Mucosa of rectum (tissue), 2 donors: Measurements from ENCODE around the gene KRT9.
"Not testable (repeated sequence)": the region's sequence is repeated elsewhere in the genome, so short reads cannot be mapped to it uniquely, and the experiment has no call there.

Experiments
- H3K27ac ChIP-seq, 2 donors: one replicate each; pipeline ENCODE4 v1.7.0; 2013; ENCODE audit warnings: inconsistent platforms in 2 of 2, low read depth in 2 of 2, low read length in 2 of 2
- H3K27me3 ChIP-seq, 2 donors: one replicate each; pipeline ENCODE4 v1.7.0; 2013; ENCODE audit warnings: low read length in 2 of 2; ENCODE audit not compliant: control insufficient read depth in 2 of 2, insufficient read depth in 2 of 2
- H3K36me3 ChIP-seq, 2 donors: one replicate each; pipeline ENCODE4 v1.7.0; 2013; ENCODE audit warnings: low read length in 2 of 2; ENCODE audit not compliant: control insufficient read depth in 2 of 2, insufficient read depth in 2 of 2
- H3K4me1 ChIP-seq, 2 donors: one replicate each; pipeline ENCODE4 v1.7.0; 2013; ENCODE audit warnings: low read length in 2 of 2, mild to moderate bottlenecking in 1 of 2; ENCODE audit not compliant: control insufficient read depth in 2 of 2, insufficient read depth in 2 of 2
- H3K4me3 ChIP-seq, 2 donors: one replicate each; pipeline ENCODE4 v1.7.0; 2013; ENCODE audit warnings: low read length in 2 of 2
- H3K9ac ChIP-seq, 2 donors: one replicate each; pipeline ENCODE4 v1.7.0; 2013; ENCODE audit warnings: low read length in 2 of 2, low read depth in 1 of 2, mild to moderate bottlenecking in 1 of 2
- H3K9me3 ChIP-seq, 2 donors: one replicate each; pipeline ENCODE4 v1.7.0; 2013; ENCODE audit warnings: low read length in 2 of 2; ENCODE audit not compliant: control insufficient read depth in 2 of 2
- donor health status: healthy.
- donor health status: Normal muscosa, but diverticular disease.

The KRT9 gene

GRCh38 chr17:41584331-41584927 is 12.6 kb upstream of the KRT9 start:
- H3K36me3 ChIP-seq, H3K4me3 ChIP-seq, H3K9ac ChIP-seq, H3K9me3 ChIP-seq, H3K27ac ChIP-seq, H3K4me1 ChIP-seq, H3K27me3 ChIP-seq: not testable (repeated sequence)

GRCh38 chr17:41583137-41584127 is 11.6 kb upstream of the KRT9 start:
- H3K9me3 ChIP-seq = no peaks in the 10 kb centered on the region
- no peaks in the 10 kb centered on the region for H3K36me3 ChIP-seq
- no peaks in the 10 kb centered on the region for H3K27me3 ChIP-seq
- no peak overlapping the region for H3K27ac ChIP-seq
- no peak overlapping the region for H3K4me3 ChIP-seq
- H3K4me1 ChIP-seq = peaks cover 3 to 10% of the 10 kb centered on the region in 2 donors
- no peak overlapping the region for H3K9ac ChIP-seq

GRCh38 chr17:41582061-41582968 is 10.5 kb upstream of the KRT9 start:
- H3K4me1 ChIP-seq = peaks cover 3 to 10% of the 10 kb centered on the region in 2 donors
- not testable (repeated sequence) for H3K4me3 ChIP-seq, H3K36me3 ChIP-seq, H3K27ac ChIP-seq, H3K9me3 ChIP-seq, H3K27me3 ChIP-seq, H3K9ac ChIP-seq

- no peak overlapping the region for H3K4me3 ChIP-seq
- H3K4me1 ChIP-seq = peaks cover 3 to 10% of the 10 kb centered on the region in 2 donors
- H3K36me3 ChIP-seq = no peaks in the 10 kb centered on the region
- no peak overlapping the region for H3K27ac ChIP-seq
- no peaks in the 10 kb centered on the region for H3K9me3 ChIP-seq
- no peak overlapping the region for H3K9ac ChIP-seq
- no peaks in the 10 kb centered on the region for H3K27me3 ChIP-seq
Observed at GRCh38 chr17:41581366-41582060, 9.7 kb upstream of the KRT9 start.

GRCh38 chr17:41580687-41581365 is 9.0 kb upstream of the KRT9 start:
- no peaks in the 10 kb centered on the region for H3K9me3 ChIP-seq
- H3K4me1 ChIP-seq = peaks cover 3 to 10% of the 10 kb centered on the region in 2 donors
- peaks cover 0 to 3% of the 10 kb centered on the region in 2 donors for H3K27me3 ChIP-seq
- no peak overlapping the region for H3K9ac ChIP-seq
- no peaks in the 10 kb centered on the region for H3K36me3 ChIP-seq
- H3K27ac ChIP-seq = no peak overlapping the region
- H3K4me3 ChIP-seq = no peak overlapping the region

- Histone ChIP-seq H3K27ac (no peak overlapping the region), H3K4me3 (no peak overlapping the region), H3K4me1 (peaks cover 3 to 10% of the 10 kb centered on the region in 2 donors), H3K9me3 (no peaks in the 10 kb centered on the region), H3K36me3 (no peaks in the 10 kb centered on the region), H3K27me3 (peaks cover 0 to 3% of the 10 kb centered on the region in 2 donors), H3K9ac (no peak overlapping the region)
Observed at GRCh38 chr17:41580244-41580575, 8.4 kb upstream of the KRT9 start.

GRCh38 chr17:41579484-41580243 is 7.8 kb upstream of the KRT9 start:
- Histone ChIP-seq H3K9ac (peak overlapping the region in 1 of 2 donors; percentile 60), H3K36me3 (no peaks in the 10 kb centered on the region), H3K27me3 (peaks cover 0 to 3% of the 10 kb centered on the region in 2 donors), H3K4me1 (peaks cover 3 to 10% of the 10 kb centered on the region in 2 donors), H3K27ac (peak overlapping the region; percentile 23 to 66), H3K4me3 (no peak overlapping the region), H3K9me3 (no peaks in the 10 kb centered on the region)

GRCh38 chr17:41578971-41579370 is 7.1 kb upstream of the KRT9 start:
- peaks cover 0 to 3% of the 10 kb centered on the region in 2 donors for H3K27me3 ChIP-seq
- no peaks in the 10 kb centered on the region for H3K9me3 ChIP-seq
- H3K36me3 ChIP-seq = no peaks in the 10 kb centered on the region
- peak overlapping the region in 1 of 2 donors; percentile 33 for H3K9ac ChIP-seq
- H3K27ac ChIP-seq = peak overlapping the region; percentile 23 to 66
- peaks cover 3 to 10% of the 10 kb centered on the region in 2 donors for H3K4me1 ChIP-seq
- H3K4me3 ChIP-seq = no peak overlapping the region
